ENCODE data around the gene INTS11. TPM values are rescaled to one million over a fixed set of nuclear protein-coding genes. Genes with fewer than 3 reads are reported as not detected.

The INTS11 gene
- total and polyA plus RNA-seq, 2 of the 13 experiments (the other 11 are each of a cell fraction or from before 2014, with no cell fraction given) = 52.8 to 94.8 TPM

GRCh38 chr1:1305300-1306069, 19.0 kb downstream of the INTS11 start (continued):
- TF ChIP-seq, protein P1, sequence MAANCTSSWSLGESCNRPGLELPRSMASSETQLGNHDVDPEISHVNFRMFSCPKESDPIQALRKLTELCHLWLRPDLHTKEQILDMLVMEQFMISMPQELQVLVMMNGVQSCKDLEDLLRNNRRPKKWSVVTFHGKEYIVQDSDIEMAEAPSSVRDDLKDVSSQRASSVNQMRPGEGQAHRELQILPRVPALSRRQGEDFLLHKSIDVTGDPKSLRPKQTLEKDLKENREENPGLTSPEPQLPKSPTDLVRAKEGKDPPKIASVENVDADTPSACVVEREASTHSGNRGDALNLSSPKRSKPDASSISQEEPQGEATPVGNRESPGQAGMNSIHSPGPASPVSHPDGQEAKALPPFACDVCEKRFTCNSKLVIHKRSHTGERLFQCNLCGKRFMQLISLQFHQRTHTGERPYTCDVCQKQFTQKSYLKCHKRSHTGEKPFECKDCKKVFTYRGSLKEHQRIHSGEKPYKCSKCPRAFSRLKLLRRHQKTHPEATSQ (CRISPR knock-in tag; IDR thresholded peaks at IDR 0.05; ENCODE audit: borderline replicate concordance) = no peak
- TF ChIP-seq NFKBIZ (CRISPR knock-in tag; IDR thresholded peaks at IDR 0.05) = no peak; the same call in 1 of the 2 replicates
- TF ChIP-seq AGO2 (optimal IDR thresholded peaks at IDR 0.05; ENCODE audit: low read depth, low read length) = peak; percentile 16
- TF ChIP-seq, protein P2, sequence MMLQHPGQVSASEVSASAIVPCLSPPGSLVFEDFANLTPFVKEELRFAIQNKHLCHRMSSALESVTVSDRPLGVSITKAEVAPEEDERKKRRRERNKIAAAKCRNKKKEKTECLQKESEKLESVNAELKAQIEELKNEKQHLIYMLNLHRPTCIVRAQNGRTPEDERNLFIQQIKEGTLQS (CRISPR knock-in tag; IDR thresholded peaks at IDR 0.05) = peak; percentile 75; the same call in 1 of the 2 replicates
- TF ChIP-seq KLF12 (CRISPR knock-in tag; IDR thresholded peaks at IDR 0.05; ENCODE audit: borderline replicate concordance) = 0 out of 2 replicates have a peak, but pooled peaks have one; percentile 47
- TF ChIP-seq ZNF530 (CRISPR knock-in tag; IDR thresholded peaks at IDR 0.05; ENCODE audit: low read depth) = no peak
- TF ChIP-seq ZNF263 (CRISPR knock-in tag; IDR thresholded peaks at IDR 0.05) = peak; percentile 98
- TF ChIP-seq ZNF740 (CRISPR knock-in tag; IDR thresholded peaks at IDR 0.05) = peak; percentile 4; the same call in 1 of the 2 replicates
- 0 out of 2 replicates have a peak, but pooled peaks have one; percentile 42 for TF ChIP-seq TBP (CRISPR knock-in tag; IDR thresholded peaks at IDR 0.05)
- TF ChIP-seq, protein P3, sequence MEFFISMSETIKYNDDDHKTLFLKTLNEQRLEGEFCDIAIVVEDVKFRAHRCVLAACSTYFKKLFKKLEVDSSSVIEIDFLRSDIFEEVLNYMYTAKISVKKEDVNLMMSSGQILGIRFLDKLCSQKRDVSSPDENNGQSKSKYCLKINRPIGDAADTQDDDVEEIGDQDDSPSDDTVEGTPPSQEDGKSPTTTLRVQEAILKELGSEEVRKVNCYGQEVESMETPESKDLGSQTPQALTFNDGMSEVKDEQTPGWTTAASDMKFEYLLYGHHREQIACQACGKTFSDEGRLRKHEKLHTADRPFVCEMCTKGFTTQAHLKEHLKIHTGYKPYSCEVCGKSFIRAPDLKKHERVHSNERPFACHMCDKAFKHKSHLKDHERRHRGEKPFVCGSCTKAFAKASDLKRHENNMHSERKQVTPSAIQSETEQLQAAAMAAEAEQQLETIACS (CRISPR knock-in tag; IDR thresholded peaks at IDR 0.05) = no peak
- 0 out of 2 replicates have a peak, but pooled peaks have one; percentile 30 for TF ChIP-seq CCDC6 (CRISPR knock-in tag; IDR thresholded peaks at IDR 0.05)
- TF ChIP-seq HMG20A (CRISPR knock-in tag; IDR thresholded peaks at IDR 0.05; ENCODE audit: borderline replicate concordance) = no peak
- no peak for TF ChIP-seq RXRB (CRISPR knock-in tag; IDR thresholded peaks at IDR 0.05; ENCODE audit: borderline replicate concordance)
- peak; percentile 45; the same call in 1 of the 2 replicates for TF ChIP-seq UBTF (CRISPR knock-in tag; IDR thresholded peaks at IDR 0.05)
- 0 out of 2 replicates have a peak, but pooled peaks have one; percentile 16 for TF ChIP-seq ZNF235 (CRISPR knock-in tag; IDR thresholded peaks at IDR 0.05; ENCODE audit: borderline replicate concordance)
- peak; percentile 39; the same call in 1 of the 2 replicates for TF ChIP-seq MAZ (IDR thresholded peaks at IDR 0.05; ENCODE audit: borderline replicate concordance, low read depth, low read length)
- peak; percentile 59; the same call in 1 of the 2 replicates for TF ChIP-seq MAZ (CRISPR knock-in tag; IDR thresholded peaks at IDR 0.05; ENCODE audit: low read depth)
- peak; percentile 39; the same call in 1 of the 2 replicates for TF ChIP-seq NFE2L2 (IDR thresholded peaks at IDR 0.05; ENCODE audit: low read length)
- 0 out of 2 replicates have a peak, but pooled peaks have one; percentile 33 for TF ChIP-seq MED13 (CRISPR knock-in tag; IDR thresholded peaks at IDR 0.05)
- TF ChIP-seq ZFP41 (CRISPR knock-in tag; IDR thresholded peaks at IDR 0.05; ENCODE audit: borderline replicate concordance) = 0 out of 2 replicates have a peak, but pooled peaks have one; percentile 4
- no peak for TF ChIP-seq ZNF710 (CRISPR knock-in tag; IDR thresholded peaks at IDR 0.05; ENCODE audit: borderline replicate concordance)
